NK-92 (cell line): ENCODE data around the gene CLDN4.

Source experiments
- DNase-seq: peaks from one replicate; lab custom pipeline; 2025; ENCODE audit not compliant: unreplicated experiment; lab: John Stamatoyannopoulos, UW

CLDN4 gene

DNA sequence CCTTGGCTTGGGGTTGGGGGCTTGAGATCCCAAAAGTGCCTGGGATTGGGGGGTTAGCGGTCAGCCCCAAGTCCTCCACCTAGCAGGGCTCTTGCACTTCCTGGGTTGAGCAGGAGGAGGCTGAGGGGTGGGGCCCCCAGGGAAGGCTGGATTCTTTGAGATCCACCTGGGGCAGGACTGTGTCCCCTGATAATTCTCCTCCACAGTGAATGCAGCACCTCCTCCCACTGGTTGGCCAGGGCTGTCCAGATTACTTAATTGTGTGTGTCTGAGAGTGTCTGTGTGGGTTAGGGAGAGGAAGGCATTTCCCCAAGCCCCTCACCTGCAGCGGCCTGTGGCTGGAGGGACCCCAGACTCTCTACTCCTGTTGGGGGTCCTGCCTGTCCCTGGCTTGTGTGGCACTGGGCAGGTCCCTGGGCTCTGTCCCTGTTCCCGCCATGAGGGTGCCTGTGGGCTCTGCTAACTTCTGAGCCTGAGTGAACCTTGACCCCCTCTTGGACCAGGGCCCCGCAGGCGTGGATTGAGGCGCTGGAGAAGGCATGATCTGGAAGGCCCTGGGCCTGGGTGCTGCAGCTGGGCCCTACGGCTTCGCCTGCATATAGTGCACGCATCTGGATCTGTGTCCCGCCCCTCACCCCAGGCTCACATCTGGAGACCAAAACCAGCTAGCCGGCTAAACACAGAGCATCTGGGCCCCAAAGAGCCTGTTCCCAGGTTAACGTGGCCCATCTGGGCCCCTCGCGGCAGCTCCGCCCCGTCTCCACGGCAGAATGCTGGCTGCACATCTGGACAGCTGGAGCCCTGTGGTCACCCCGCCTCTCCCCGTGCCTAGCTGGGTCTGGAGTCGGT is 40.6 kb downstream of the CLDN4 start:
- no peak for DNase-seq

DNA sequence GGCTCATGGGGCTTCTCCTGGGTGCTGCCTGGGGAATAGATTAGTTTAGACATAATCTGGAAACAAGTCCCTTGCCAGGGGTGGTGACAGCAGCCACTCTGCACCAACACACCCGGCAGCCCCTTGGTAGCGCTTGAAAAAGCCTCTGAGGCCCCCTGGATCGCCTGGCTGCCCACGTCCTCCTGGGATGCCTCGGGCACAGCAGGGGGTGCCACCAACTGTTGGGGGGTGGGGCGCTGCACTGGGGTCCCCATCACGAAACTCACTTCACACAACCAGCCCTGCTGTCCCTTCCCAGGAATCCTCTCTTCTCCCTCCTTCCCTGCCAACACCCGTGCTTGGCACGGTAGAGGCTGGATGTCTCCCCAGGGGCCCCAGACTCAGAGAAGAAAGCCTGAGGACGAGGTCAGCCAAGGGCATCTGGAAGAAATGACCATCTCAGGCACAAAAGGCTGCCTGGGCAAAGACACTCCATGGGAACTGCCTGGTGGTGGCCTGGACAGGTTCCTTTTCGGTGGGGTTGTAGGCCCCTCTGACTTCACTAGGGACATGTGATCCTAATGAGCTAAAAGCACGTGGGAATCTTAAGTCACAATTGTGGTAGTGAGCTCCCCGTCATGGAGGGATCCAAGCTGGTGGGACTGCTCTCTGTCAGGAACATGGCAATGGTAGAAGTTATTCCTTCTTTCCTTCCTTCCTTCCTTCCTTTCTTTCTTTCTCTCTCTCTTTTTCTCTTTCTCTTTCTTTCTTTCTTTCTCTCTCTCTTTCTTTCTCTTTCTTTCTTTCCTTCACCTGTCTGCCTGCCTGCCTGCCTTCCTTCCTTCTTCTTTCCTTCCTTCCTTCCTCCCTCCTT is 41.5 kb downstream of the CLDN4 start:
- DNase-seq, result no peak

DNA sequence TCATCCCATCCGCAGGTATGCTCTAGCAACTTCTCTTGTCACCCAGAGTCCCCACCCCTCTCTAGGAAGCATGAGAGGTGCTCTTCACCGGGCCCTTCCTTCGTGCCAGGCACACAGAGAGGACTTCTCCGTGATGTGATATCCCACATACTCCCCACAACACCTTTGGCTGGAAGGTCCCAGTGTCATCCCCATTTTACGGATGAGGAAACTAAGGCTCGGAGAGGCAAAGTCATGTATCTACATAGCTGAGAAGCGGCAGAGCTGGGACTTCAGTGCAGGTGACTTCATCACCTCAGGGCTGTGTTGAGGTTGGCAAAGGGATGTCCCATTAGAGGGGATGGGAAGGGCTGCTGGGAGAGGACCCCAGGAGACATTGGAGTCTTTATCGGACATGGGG is 45.6 kb downstream of the CLDN4 start:
- no peak for DNase-seq

DNA sequence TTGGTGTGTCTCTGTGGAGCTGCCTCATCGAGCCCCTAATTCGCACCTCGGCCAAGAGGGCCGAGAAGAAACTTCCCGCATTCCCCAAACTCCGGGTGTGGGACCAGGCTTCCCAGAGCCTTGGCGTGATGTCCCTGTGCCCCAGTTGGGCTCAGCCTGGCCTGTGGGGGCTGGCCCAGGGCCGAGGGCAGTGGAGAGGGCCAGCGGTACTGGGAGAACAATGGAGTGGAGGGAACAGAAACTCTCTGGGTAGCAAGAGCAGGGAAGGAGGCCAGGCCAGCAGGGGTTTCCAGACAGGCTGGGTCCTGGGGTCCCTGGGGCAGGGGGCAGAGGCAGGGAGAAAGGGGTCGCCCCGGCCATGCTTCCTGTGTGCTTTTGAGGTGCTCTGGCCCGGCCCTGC is 46.2 kb downstream of the CLDN4 start:
- DNase-seq, result no peak

DNA sequence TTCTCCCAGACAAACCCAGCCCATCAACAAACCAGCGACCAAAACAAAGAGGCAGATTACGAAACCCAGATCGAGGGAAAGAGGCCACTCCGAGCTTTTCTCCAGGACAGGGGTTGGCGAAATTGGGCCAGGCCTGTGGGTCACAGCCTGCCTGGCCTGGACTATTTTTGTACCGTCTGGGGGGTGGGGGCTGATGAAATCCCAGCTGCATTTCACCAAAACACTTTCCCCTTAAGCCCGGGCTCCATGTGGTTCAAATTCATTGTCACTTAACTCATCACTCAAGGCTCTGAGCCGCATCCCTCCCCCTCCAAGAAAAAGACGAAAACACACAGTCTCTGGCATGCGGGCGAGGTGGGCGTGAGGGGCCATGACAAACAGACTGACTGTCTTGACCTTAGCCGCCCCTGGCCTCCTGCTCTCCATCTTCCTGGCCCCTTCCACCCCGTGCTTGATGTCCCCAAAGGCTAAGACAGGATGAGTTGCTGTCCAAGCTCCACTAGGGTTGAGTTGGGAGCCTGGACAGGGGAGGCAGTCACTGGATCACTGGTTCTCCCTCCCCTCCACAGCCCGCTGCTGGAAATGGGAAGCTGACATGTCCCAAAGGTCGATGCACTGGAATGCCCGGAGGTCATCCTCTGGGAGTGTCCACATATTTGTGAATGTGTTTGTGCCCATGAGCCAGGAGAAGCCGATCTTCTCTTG is 49.3 kb downstream of the CLDN4 start:
- DNase-seq, result no peak

DNA sequence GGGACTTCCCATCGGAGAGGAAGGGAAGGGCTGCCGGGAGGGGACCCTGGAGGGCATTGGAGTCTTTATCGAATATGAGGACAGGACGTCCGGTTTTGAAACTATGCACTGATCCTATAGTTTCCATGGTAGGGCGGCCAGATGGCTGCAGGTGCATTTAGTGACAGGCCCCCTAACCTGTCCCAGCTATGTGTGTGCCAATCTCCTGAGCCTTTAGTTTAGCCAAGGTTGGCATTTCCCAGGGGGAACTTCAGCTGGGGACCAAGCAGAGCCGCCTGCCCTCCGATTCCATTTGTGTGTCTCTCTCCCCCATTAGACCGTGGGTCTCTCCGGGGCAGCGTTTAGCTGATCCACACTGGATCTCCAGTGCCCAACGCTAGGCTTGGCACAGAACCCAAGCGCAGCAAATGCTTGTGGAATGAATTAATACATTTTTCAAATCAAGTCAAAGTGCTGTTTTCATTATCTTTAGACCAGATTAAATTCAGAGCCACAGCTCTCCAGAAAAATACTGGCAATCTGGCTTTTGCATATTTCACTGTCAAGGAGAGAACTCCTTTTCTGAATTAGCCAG is 50.0 kb downstream of the CLDN4 start:
- no peak for DNase-seq

DNA sequence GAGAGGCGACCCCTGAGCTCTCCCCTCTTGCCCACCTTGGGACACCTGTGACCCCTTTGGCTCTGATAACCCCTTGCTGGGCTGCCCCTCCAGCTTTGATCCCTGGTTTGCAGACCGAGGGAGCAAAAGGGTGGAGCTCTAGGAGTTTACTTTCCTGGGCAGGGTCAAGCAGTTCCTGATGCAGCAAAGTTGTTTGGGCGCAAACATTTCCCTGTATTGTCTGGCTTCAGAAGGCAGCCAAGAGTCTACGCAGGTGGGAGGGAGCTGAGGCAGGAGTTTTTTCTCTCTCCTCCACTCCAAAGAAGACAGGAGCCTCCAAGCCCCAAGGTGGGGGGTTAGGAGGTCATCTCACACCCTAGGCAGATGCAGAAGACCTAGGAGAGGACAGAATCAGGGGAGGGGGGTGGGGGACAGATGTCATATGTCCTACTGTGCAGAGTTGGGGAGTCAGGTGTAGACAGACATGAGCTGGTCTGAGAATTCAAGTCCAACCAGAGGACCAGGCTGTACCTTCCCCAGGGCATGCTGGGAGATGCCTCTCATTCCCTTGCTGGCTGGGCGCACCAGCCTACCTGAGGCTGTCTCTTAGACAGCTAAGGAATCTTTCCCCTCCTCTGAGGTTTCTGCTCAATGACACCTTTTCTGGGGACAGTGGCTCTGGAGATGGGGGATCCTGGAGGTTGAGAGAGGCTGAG is 50.7 kb downstream of the CLDN4 start:
- DNase-seq, result no peak

DNA sequence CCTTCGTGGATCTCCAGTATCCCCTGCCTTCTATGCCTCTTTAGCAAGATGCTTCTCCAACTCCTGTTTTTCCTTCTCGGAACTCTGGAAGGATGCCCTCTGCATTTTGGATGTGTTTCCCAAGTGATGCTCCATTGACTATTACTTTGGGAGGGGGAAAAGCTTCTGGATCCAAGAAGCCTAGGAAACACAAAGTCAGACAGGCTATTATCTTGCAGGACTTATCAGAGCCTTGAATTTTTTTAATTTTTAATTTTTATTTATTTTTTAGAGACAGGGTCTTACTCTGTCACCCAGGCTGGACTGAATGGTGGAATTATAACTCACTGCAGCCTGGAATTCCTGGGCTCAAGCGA is 51.2 kb downstream of the CLDN4 start:
- DNase-seq, result no peak
